Spleen (tissue), 11 donors: ENCODE results near the gene GALNT17. TPM values are rescaled to one million over a fixed set of nuclear protein-coding genes. Genes with fewer than 3 reads are reported as not detected.

Source experiments
- DNase-seq: peaks from one replicate; pipeline ENCODE4 v3.0.0-alpha.2; 2020
- H3K27ac ChIP-seq, 8 donors: fragments of 200-600 bp; sonication (generic) in 7 of 8; 1 replicate in 4 of 8; 2 replicates in 4 of 8; pipeline versions ENCODE4 v1.5.0 to v1.8.0; 2016 to 2021; ENCODE audit warnings: inconsistent platforms in 4 of 8, mild to moderate bottlenecking in 4 of 8, moderate library complexity in 1 of 8
- H3K27me3 ChIP-seq, 7 donors: fragments of 200-600 bp; sonication (generic) in 6 of 7; replicated peaks in 1 of 7; 1 replicate in 4 of 7; 2 replicates in 3 of 7; pipeline versions ENCODE4 v1.5.0 to v1.8.0; 2016 to 2021; ENCODE audit warnings: inconsistent platforms in 3 of 7, mild to moderate bottlenecking in 1 of 7
- H3K36me3 ChIP-seq, 6 donors: fragments of 200-600 bp; sonication (generic) in 5 of 6; 1 replicate in 4 of 6; 2 replicates in 2 of 6; pipeline versions ENCODE4 v1.5.0 to v1.8.0; 2016 to 2021; ENCODE audit warnings: inconsistent platforms in 2 of 6
- H3K4me1 ChIP-seq, 6 donors: fragments of 200-600 bp; sonication (generic) in 5 of 6; 1 replicate in 3 of 6; 2 replicates in 3 of 6; pipeline versions ENCODE4 v1.5.0 to v1.8.0; 2016 to 2021; ENCODE audit warnings: inconsistent platforms in 3 of 6
- H3K4me3 ChIP-seq, 8 donors: fragments of 200-600 bp; sonication (generic) in 7 of 8; 1 replicate in 4 of 8; 2 replicates in 4 of 8; pipeline versions ENCODE4 v1.5.0 to v1.8.0; 2016 to 2021; ENCODE audit warnings: inconsistent platforms in 4 of 8, mild to moderate bottlenecking in 4 of 8, moderate library complexity in 2 of 8
- H3K9me3 ChIP-seq, 8 donors: fragments of 200-600 bp; sonication (generic) in 7 of 8; 1 replicate in 4 of 8; 2 replicates in 4 of 8; pipeline versions ENCODE4 v1.5.0 to v1.8.0; 2016 to 2021; ENCODE audit warnings: inconsistent platforms in 4 of 8
- CTCF ChIP-seq, 11 experiments: fragments of 200-600 bp in 7 of 11; fragments of 450-650 bp in 4 of 11; sonication (generic) in 4 of 11; IDR thresholded peaks in 8 of 11; conservative IDR thresholded peaks in 3 of 11; 1 replicate in 7 of 11; 2 replicates in 4 of 11; pipeline versions ENCODE4 v1.4.0 to v1.8.0; 2016 to 2021; ENCODE audit warnings: antibody characterized with exemption in 11 of 11, inconsistent platforms in 4 of 11, mild to moderate bottlenecking in 1 of 11
- POLR2A ChIP-seq, 3 donors: fragments of 450-650 bp; IDR thresholded peaks; one replicate each; pipeline ENCODE4 v1.5.1; 2017; ENCODE audit warnings: antibody characterized with exemption in 3 of 3, mild to moderate bottlenecking in 1 of 3
- POLR2AphosphoS5 ChIP-seq, 3 donors: sonication (generic); formaldehyde crosslinking; IDR thresholded peaks; one replicate each; pipeline ENCODE4 v1.5.1; 2017; ENCODE audit warnings: antibody characterized with exemption in 3 of 3
- WGBS, 5 donors: extraction: QIAGEN DNeasy Blood & Tissue Kit in 3 of 5; methylation state at CpG; one replicate each; pipeline versions ENCODE4 v1.1.5 to v1.1.7; 2013 to 2018; 5-methylcytosine and 5-hydroxymethylcytosine counted together
- intact Hi-C: fragments of 100-400 bp; cut with DNase I; formaldehyde crosslinking; loops from one replicate; pipeline ENCODE4 v1.15.0; 2023; ENCODE audit warnings: low total_unique reads
- polyA plus RNA-seq, 3 donors: library from polyadenylated mRNA; stranded (reverse); fragments of 200-250 nt; gene quantifications; one replicate each; pipeline ENCODE4 v1.2.1, GENCODE V29; 2013
- total RNA-seq, 7 donors: library from RNA; depleted of rRNA in 3 of 7; stranded (reverse); fragments of >200 nt in 3 of 7; fragmentation: NEBNext Ultra II Directional in 4 of 7; extraction: Animal tissue kit (Norgen Biotek cat#: 25700) in 4 of 7; gene quantifications; one replicate each; pipeline versions ENCODE4 v1.1.0 to v1.2.1, GENCODE V29; 2016 to 2021
- donor health status: healthy with polysubstance abuse.
- donor health status: DM: no; HTN: no; CAD: no; lungs with moderate emphysema.
- donor health status: DM: no; HTN: no; CAD: no.
- donor health status: Bipolar disorder and iron deficiency.
- donor health status: healthy.
- donor health status: DM: no; HTN: no; CAD: no.
- donor health status: DM: yes; HTN: yes; CAD: no.

GALNT17 gene
- total and polyA plus RNA-seq, 10 donors: 0.39 to 10.8 (median 3.1) TPM

GRCh38 chr7:71272509-71273490, 140.9 kb downstream of the GALNT17 start:
- Histone ChIP-seq H3K9me3 (peaks cover 0 to 45% (median 8%) of the 10 kb centered on the region in 8 donors), H3K36me3 (no peaks in the 10 kb centered on the region), H3K4me3 (no peak overlapping the region), H3K27me3 (no peaks in the 10 kb centered on the region), H3K27ac (no peak overlapping the region), H3K4me1 (no peaks in the 10 kb centered on the region)
- no peak for DNase-seq
- TF ChIP-seq POLR2A (IDR thresholded peaks at IDR 0.05) (no peak), CTCF (IDR thresholded peaks at IDR 0.05 in 8 of 11, conservative IDR thresholded peaks at IDR 0.05 in 3 of 11) (no peak), POLR2AphosphoS5 (IDR thresholded peaks at IDR 0.05) (no peak)
- intact Hi-C loops: no loop called here
- 66 to 86% (median 77%) methylated on average over 6 of the region's 6 CpGs for WGBS, 5 donors

GRCh38 chr7:71278257-71278656, 146.3 kb downstream of the GALNT17 start:
- Histone ChIP-seq H3K36me3 (no peaks in the 10 kb centered on the region), H3K27me3 (no peaks in the 10 kb centered on the region), H3K9me3 (peaks cover 0 to 36% (median 7%) of the 10 kb centered on the region in 8 donors), H3K4me1 (no peaks in the 10 kb centered on the region), H3K4me3 (no peak overlapping the region), H3K27ac (no peak overlapping the region)
- DNase-seq: no peak
- no peak for TF ChIP-seq POLR2A (IDR thresholded peaks at IDR 0.05)
- TF ChIP-seq POLR2AphosphoS5 (IDR thresholded peaks at IDR 0.05): no peak
- no peak for TF ChIP-seq CTCF (IDR thresholded peaks at IDR 0.05 in 8 of 11, conservative IDR thresholded peaks at IDR 0.05 in 3 of 11)
- intact Hi-C loops: no loop called here
- 81 to 100% (median 94%) methylated on average over 2 of the region's 2 CpGs for WGBS, 5 donors

GRCh38 chr7:71281261-71281660, 149.3 kb downstream of the GALNT17 start:
- Histone ChIP-seq H3K4me3 (no peak overlapping the region), H3K4me1 (no peaks in the 10 kb centered on the region), H3K36me3 (no peaks in the 10 kb centered on the region), H3K27ac (no peak overlapping the region), H3K27me3 (no peaks in the 10 kb centered on the region), H3K9me3 (peaks cover 0 to 25% (median 3%) of the 10 kb centered on the region in 8 donors)
- TF ChIP-seq POLR2AphosphoS5 (IDR thresholded peaks at IDR 0.05) (no peak), CTCF (IDR thresholded peaks at IDR 0.05 in 8 of 11, conservative IDR thresholded peaks at IDR 0.05 in 3 of 11) (no peak)
- 51 to 59% (median 56%) methylated on average over 2 of the region's 2 CpGs for WGBS, 5 donors
- no peak for DNase-seq
- intact Hi-C loops: no loop called here

- H3K36me3 ChIP-seq: no peaks in the 10 kb centered on the region
- no peak overlapping the region for H3K4me3 ChIP-seq
- H3K27ac ChIP-seq: no peak overlapping the region
- no peaks in the 10 kb centered on the region for H3K27me3 ChIP-seq
- peaks cover 0 to 6% (median under 1%) of the 10 kb centered on the region in 8 donors for H3K9me3 ChIP-seq
- DNase-seq: no peak
- intact Hi-C loops: no loop called here
- whole genome bisulfite sequencing, 5 donors: 76 to 81% (median 77%) methylated on average over 11 of the region's 11 CpGs
- H3K4me1 ChIP-seq: no peaks in the 10 kb centered on the region
- no peak for TF ChIP-seq POLR2AphosphoS5 (IDR thresholded peaks at IDR 0.05)
- TF ChIP-seq POLR2A (IDR thresholded peaks at IDR 0.05): no peak
- TF ChIP-seq CTCF (IDR thresholded peaks at IDR 0.05 in 8 of 11, conservative IDR thresholded peaks at IDR 0.05 in 3 of 11): no peak
Observed at GRCh38 chr7:71283802-71284201, 151.9 kb downstream of the GALNT17 start.
